K562 (cell line): ENCODE results near the gene IL13RA1. TPM values are rescaled to one million over a fixed set of nuclear protein-coding genes. Genes with fewer than 3 reads are reported as not detected.

Source experiments
- ATAC-seq: fragments of 200-7000 bp; cut with Tn5 transposase; 3 replicates; pipeline ENCODE4 v1.9.1; 2020; ENCODE audit warnings: moderate library complexity
- BruUV-seq: library from RNA; stranded (reverse); fragments of 400-500 nt; replicated peaks from 2 replicates; lab custom pipeline; 2021; lab: Mats Ljungman, UMichigan
- CTCF ChIA-PET: fragments of 300-600 bp; formaldehyde crosslinking; extraction: SDS; loops from one replicate; lab custom pipeline; 2021; ENCODE audit warnings: low intra/inter-chr PET ratio; lab: Yijun Ruan, JAX
- POLR2A ChIA-PET: fragments of 300-600, 350-650 bp; sonication (Branson Sonifier 250); formaldehyde crosslinking; extraction: SDS; loops from one replicate; lab custom pipeline; 2021; ENCODE audit warnings: antibody characterized with exemption, inconsistent platforms; lab: Yijun Ruan, JAX
- DNase-seq, 4 experiments: peaks; one replicate each; pipeline versions ENCODE4 v3.0.0 to v3.0.0-alpha.2; 2011 to 2018; ENCODE audit warnings: low spot score in 3 of 4, mixed read lengths in 3 of 4; ENCODE audit errors: extremely low read depth in 1 of 4
- FAIRE-seq: peaks from 2 replicates; lab custom pipeline; 2011; peaks lifted over from hg19 to GRCh38; lab: Jason Lieb, UNC
- H2AFZ ChIP-seq: 2 replicates; pipeline ENCODE4 v1.6.0; 2011; ENCODE audit warnings: low read depth, low read length, control low read depth, inconsistent platforms
- H3K27ac ChIP-seq: fragments of 200-600 bp; 3 replicates; pipeline ENCODE4 v1.8.0; 2011; ENCODE audit warnings: low read depth, mild to moderate bottlenecking, control low read depth, inconsistent platforms, low read length, moderate library complexity, mixed read lengths; ENCODE audit errors: extremely low read depth
- H3K27me3 ChIP-seq, 2 experiments: fragments of 300-600 bp in 1 of 2; 2 replicates in 1 of 2; 3 replicates in 1 of 2; pipeline versions ENCODE4 v1.6.0 to v1.8.0; 2011; ENCODE audit warnings: inconsistent platforms in 2 of 2, low read length in 2 of 2, mild to moderate bottlenecking in 1 of 2, mixed read lengths in 1 of 2, moderate library complexity in 1 of 2; ENCODE audit not compliant: control insufficient read depth in 2 of 2, insufficient read depth in 2 of 2
- H3K36me3 ChIP-seq: fragments of 300-600 bp; 3 replicates; pipeline ENCODE4 v1.8.0; 2011; ENCODE audit warnings: mild to moderate bottlenecking, low read length, inconsistent platforms; ENCODE audit not compliant: control insufficient read depth, insufficient read depth
- H3K4me1 ChIP-seq, 2 experiments: fragments of 200-600 bp in 1 of 2; replicated peaks in 1 of 2; 2 replicates in 1 of 2; 3 replicates in 1 of 2; pipeline versions ENCODE4 v1.5.1 to v1.8.0; 2011; ENCODE audit warnings: inconsistent platforms in 2 of 2, low read length in 2 of 2, mild to moderate bottlenecking in 1 of 2, mixed read lengths in 1 of 2, moderate library complexity in 1 of 2; ENCODE audit not compliant: control insufficient read depth in 2 of 2, insufficient read depth in 2 of 2
- H3K4me2 ChIP-seq: 2 replicates; pipeline ENCODE4 v1.6.1; 2011; ENCODE audit warnings: low read length, control low read depth, inconsistent platforms, mixed read lengths; ENCODE audit not compliant: insufficient read depth
- H3K4me3 ChIP-seq: fragments of 200-600 bp; sonication (generic), shearing (Covaris generic); 2 replicates; pipeline ENCODE4 v1.5.1; 2016; ENCODE audit warnings: control low read depth, inconsistent platforms
- H3K79me2 ChIP-seq: fragments of 200-600 bp; 3 replicates; pipeline ENCODE4 v1.8.0; 2011; ENCODE audit warnings: low read length, inconsistent platforms; ENCODE audit not compliant: control insufficient read depth, insufficient read depth
- H3K9ac ChIP-seq, 2 experiments: 2 replicates each; pipeline versions ENCODE4 v1.6.0 to v1.6.1; 2011; ENCODE audit warnings: low read depth in 2 of 2, low read length in 2 of 2, control low read depth in 1 of 2, inconsistent platforms in 1 of 2, mild to moderate bottlenecking in 1 of 2, mixed read lengths in 1 of 2; ENCODE audit not compliant: insufficient read depth in 1 of 2
- H3K9me1 ChIP-seq: one replicate; pipeline ENCODE4 v1.6.0; 2011; ENCODE audit warnings: inconsistent platforms, mild to moderate bottlenecking, low read length, moderate library complexity; ENCODE audit not compliant: control insufficient read depth, insufficient read depth
- H3K9me3 ChIP-seq: replicated peaks from 2 replicates; pipeline ENCODE4 v1.5.1; 2011; ENCODE audit warnings: low read depth, low read length, inconsistent platforms; ENCODE audit not compliant: control insufficient read depth, insufficient read depth
- H4K20me1 ChIP-seq: replicated peaks from 2 replicates; pipeline ENCODE4 v1.6.1; 2011; ENCODE audit warnings: low read length, inconsistent platforms, mixed read lengths; ENCODE audit not compliant: control insufficient read depth, insufficient read depth
- ELF2 ChIP-seq: fragments of 250-450 bp; sonication (Bioruptor Pico); IDR thresholded peaks from 2 replicates; pipeline ENCODE4 v1.5.0; 2021; ENCODE audit warnings: mild to moderate bottlenecking
- XRCC3 ChIP-seq: fragments of 450-650 bp; IDR thresholded peaks from 2 replicates; pipeline ENCODE4 v1.6.1; 2017; ENCODE audit warnings: mild to moderate bottlenecking, moderate library complexity
- WGBS: fragments of 100-300 bp; shearing (Covaris generic); methylation state at CpG from one replicate; pipeline ENCODE4 v1.1.6; 2016; ENCODE audit warnings: low coverage, mixed read lengths; ENCODE audit not compliant: insufficient coverage; ENCODE audit errors: missing lambda C conversion rate; 5-methylcytosine and 5-hydroxymethylcytosine counted together
- in situ Hi-C: fragments of 300-500 bp; cut with MboI; formaldehyde crosslinking; loops from 4 replicates; pipeline ENCODE4 v1.15.0; 2018; ENCODE audit warnings: inconsistent platforms, mixed read lengths
- intact Hi-C: fragments of 100-400 bp; cut with micrococcal nuclease; formaldehyde crosslinking; loops from 2 replicates; pipeline ENCODE4 v1.14.2; 2022
- polyA plus RNA-seq, 8 experiments: library from polyadenylated mRNA; depleted of rRNA in 4 of 8; stranded (reverse) in 5 of 8; unstranded in 3 of 8; fragments of >200 nt; fragmentation: Nextera tagmentation in 2 of 8; fragmentation: Illumina TruSeq in 1 of 8; extraction: Ambion mirVana in 2 of 8; extraction: Trizol in 1 of 8; gene quantifications; 2 replicates each; pipeline versions ENCODE4 v1.2.1 to v1.2.3, GENCODE V29; 2011 to 2014; ENCODE audit warnings: inconsistent platforms in 1 of 8, missing spikeins in 1 of 8
- total RNA-seq, 7 experiments: library from RNA; depleted of rRNA in 6 of 7; stranded (reverse); fragments of >200 nt in 6 of 7; fragmentation: Illumina TruSeq in 2 of 7; extraction: Trizol in 2 of 7; gene quantifications; 2 replicates each; pipeline versions ENCODE4 v1.2.1 to v1.2.3, GENCODE V29; 2011 to 2021; ENCODE audit warnings: low replicate concordance in 1 of 7
- TF ChIP-seq, protein P1 (sequence below): fragments of 450-650 bp; IDR thresholded peaks from 2 replicates; pipeline ENCODE4 v1.6.1; 2016; ENCODE audit warnings: mild to moderate bottlenecking, moderate library complexity

The IL13RA1 gene
- total and polyA plus RNA-seq, 9 of the 15 experiments (the other 6 are each of a cell fraction or from before 2014, with no cell fraction given), result 2.9 to 22.9 (median 12.2) TPM

DNA sequence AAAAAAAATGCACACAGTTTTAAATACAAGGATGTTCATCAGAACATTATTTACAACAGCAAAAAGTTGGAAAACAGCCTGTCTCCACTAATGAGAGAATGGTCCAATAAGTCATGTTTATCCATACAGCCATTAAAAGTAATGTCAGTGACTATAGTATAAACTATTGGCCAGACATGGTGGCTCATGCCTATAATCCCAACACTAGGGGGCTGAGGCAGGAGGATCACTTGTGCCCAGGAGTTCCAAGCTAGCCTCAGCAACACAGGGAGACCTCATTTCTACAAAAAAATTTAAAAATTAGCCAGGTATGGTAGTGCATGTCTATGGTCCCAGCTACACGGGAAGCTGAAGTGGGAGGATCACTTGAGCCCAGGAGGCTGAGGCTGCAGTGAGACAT is 48.1 kb upstream of the IL13RA1 start:
- POLR2A ChIA-PET, result no interaction called here
- Histone ChIP-seq H4K20me1 (no peaks in the 10 kb centered on the region), H3K9me3 (no peaks in the 10 kb centered on the region), H3K4me1 (no peaks in the 10 kb centered on the region), H3K4me3 (no peak overlapping the region)
- no peak for ATAC-seq
- TF ChIP-seq ELF2 (CRISPR knock-in tag), result no peak
- no peak for TF ChIP-seq XRCC3
- TF ChIP-seq, protein P1, sequence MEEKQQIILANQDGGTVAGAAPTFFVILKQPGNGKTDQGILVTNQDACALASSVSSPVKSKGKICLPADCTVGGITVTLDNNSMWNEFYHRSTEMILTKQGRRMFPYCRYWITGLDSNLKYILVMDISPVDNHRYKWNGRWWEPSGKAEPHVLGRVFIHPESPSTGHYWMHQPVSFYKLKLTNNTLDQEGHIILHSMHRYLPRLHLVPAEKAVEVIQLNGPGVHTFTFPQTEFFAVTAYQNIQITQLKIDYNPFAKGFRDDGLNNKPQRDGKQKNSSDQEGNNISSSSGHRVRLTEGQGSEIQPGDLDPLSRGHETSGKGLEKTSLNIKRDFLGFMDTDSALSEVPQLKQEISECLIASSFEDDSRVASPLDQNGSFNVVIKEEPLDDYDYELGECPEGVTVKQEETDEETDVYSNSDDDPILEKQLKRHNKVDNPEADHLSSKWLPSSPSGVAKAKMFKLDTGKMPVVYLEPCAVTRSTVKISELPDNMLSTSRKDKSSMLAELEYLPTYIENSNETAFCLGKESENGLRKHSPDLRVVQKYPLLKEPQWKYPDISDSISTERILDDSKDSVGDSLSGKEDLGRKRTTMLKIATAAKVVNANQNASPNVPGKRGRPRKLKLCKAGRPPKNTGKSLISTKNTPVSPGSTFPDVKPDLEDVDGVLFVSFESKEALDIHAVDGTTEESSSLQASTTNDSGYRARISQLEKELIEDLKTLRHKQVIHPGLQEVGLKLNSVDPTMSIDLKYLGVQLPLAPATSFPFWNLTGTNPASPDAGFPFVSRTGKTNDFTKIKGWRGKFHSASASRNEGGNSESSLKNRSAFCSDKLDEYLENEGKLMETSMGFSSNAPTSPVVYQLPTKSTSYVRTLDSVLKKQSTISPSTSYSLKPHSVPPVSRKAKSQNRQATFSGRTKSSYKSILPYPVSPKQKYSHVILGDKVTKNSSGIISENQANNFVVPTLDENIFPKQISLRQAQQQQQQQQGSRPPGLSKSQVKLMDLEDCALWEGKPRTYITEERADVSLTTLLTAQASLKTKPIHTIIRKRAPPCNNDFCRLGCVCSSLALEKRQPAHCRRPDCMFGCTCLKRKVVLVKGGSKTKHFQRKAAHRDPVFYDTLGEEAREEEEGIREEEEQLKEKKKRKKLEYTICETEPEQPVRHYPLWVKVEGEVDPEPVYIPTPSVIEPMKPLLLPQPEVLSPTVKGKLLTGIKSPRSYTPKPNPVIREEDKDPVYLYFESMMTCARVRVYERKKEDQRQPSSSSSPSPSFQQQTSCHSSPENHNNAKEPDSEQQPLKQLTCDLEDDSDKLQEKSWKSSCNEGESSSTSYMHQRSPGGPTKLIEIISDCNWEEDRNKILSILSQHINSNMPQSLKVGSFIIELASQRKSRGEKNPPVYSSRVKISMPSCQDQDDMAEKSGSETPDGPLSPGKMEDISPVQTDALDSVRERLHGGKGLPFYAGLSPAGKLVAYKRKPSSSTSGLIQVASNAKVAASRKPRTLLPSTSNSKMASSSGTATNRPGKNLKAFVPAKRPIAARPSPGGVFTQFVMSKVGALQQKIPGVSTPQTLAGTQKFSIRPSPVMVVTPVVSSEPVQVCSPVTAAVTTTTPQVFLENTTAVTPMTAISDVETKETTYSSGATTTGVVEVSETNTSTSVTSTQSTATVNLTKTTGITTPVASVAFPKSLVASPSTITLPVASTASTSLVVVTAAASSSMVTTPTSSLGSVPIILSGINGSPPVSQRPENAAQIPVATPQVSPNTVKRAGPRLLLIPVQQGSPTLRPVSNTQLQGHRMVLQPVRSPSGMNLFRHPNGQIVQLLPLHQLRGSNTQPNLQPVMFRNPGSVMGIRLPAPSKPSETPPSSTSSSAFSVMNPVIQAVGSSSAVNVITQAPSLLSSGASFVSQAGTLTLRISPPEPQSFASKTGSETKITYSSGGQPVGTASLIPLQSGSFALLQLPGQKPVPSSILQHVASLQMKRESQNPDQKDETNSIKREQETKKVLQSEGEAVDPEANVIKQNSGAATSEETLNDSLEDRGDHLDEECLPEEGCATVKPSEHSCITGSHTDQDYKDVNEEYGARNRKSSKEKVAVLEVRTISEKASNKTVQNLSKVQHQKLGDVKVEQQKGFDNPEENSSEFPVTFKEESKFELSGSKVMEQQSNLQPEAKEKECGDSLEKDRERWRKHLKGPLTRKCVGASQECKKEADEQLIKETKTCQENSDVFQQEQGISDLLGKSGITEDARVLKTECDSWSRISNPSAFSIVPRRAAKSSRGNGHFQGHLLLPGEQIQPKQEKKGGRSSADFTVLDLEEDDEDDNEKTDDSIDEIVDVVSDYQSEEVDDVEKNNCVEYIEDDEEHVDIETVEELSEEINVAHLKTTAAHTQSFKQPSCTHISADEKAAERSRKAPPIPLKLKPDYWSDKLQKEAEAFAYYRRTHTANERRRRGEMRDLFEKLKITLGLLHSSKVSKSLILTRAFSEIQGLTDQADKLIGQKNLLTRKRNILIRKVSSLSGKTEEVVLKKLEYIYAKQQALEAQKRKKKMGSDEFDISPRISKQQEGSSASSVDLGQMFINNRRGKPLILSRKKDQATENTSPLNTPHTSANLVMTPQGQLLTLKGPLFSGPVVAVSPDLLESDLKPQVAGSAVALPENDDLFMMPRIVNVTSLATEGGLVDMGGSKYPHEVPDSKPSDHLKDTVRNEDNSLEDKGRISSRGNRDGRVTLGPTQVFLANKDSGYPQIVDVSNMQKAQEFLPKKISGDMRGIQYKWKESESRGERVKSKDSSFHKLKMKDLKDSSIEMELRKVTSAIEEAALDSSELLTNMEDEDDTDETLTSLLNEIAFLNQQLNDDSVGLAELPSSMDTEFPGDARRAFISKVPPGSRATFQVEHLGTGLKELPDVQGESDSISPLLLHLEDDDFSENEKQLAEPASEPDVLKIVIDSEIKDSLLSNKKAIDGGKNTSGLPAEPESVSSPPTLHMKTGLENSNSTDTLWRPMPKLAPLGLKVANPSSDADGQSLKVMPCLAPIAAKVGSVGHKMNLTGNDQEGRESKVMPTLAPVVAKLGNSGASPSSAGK, result no peak
- TF ChIP-seq, all 486 proteins: peak for 0
- Histone ChIP-seq H3K9me1 (no peaks in the 10 kb centered on the region), H3K36me3 (peaks cover 69% of the 10 kb centered on the region; the same call in 2 of the 3 replicates), H3K4me2 (no peak overlapping the region), H3K27ac (no peak overlapping the region), H3K79me2 (no peaks in the 10 kb centered on the region), H3K27me3 (no peaks in the 10 kb centered on the region), H2AFZ (no peak overlapping the region), H3K9ac (no peak overlapping the region)
- in situ Hi-C loops, result no loop called here
- intact Hi-C loops, result no loop called here
- DNase-seq, result no peak
- no peak for FAIRE-seq
- 0% methylated on average over 1 of the region's 1 CpG for whole genome bisulfite sequencing
- CTCF ChIA-PET, result no interaction called here
- no TSS peak for BruUV-seq
